Parathyroid adenoma (tissue), 2 donors: ENCODE measurements around the gene JMJD4.

Experiments used
- H2AFZ ChIP-seq: fragments of 300-600 bp; sonication (generic); one replicate; pipeline ENCODE4 v1.7.0; 2017; ENCODE audit warnings: antibody characterized with exemption, mild to moderate bottlenecking
- H3K27ac ChIP-seq: fragments of 300-600 bp; sonication (generic); one replicate; pipeline ENCODE4 v1.7.0; 2017
- H3K27me3 ChIP-seq: fragments of 300-600 bp; sonication (generic); one replicate; pipeline ENCODE4 v1.7.0; 2017; ENCODE audit warnings: low read length; ENCODE audit not compliant: control insufficient read depth, insufficient read depth
- H3K36me3 ChIP-seq: fragments of 300-600 bp; sonication (generic); one replicate; pipeline ENCODE4 v1.7.0; 2017; ENCODE audit warnings: low read length; ENCODE audit not compliant: control insufficient read depth, insufficient read depth
- H3K4me1 ChIP-seq: fragments of 300-600 bp; sonication (generic); one replicate; pipeline ENCODE4 v1.7.0; 2017; ENCODE audit warnings: control low read depth
- H3K4me2 ChIP-seq: fragments of 300-600 bp; sonication (generic); one replicate; pipeline ENCODE4 v1.7.0; 2017; ENCODE audit warnings: low read length
- H3K4me3 ChIP-seq: fragments of 300-600 bp; sonication (generic); one replicate; pipeline ENCODE4 v1.7.0; 2017; ENCODE audit warnings: low read depth, low read length
- H3K79me2 ChIP-seq: fragments of 300-600 bp; sonication (generic); one replicate; pipeline ENCODE4 v1.7.0; 2017; ENCODE audit warnings: control low read depth
- H3K9ac ChIP-seq: fragments of 300-600 bp; sonication (generic); one replicate; pipeline ENCODE4 v1.7.0; 2017; ENCODE audit warnings: mild to moderate bottlenecking
- H3K9me3 ChIP-seq: fragments of 300-600 bp; sonication (generic); one replicate; pipeline ENCODE4 v1.7.0; 2017; ENCODE audit warnings: low read length; ENCODE audit not compliant: control insufficient read depth
- CTCF ChIP-seq: fragments of 300-600 bp; sonication (generic); IDR thresholded peaks from one replicate; pipeline ENCODE4 v1.7.0; 2017; ENCODE audit warnings: antibody characterized with exemption, mild to moderate bottlenecking
- donor health status: primary hyperparathyroidism.

The JMJD4 gene

GRCh38 chr1:227766653-227767277 is 31.7 kb upstream of the JMJD4 start:
- no peak overlapping the region for H3K4me3 ChIP-seq
- no peaks in the 10 kb centered on the region for H3K4me1 ChIP-seq
- no peak overlapping the region for H3K9ac ChIP-seq
- no peak for TF ChIP-seq CTCF
- H3K4me2 ChIP-seq: no peak overlapping the region
- H3K27ac ChIP-seq: no peak overlapping the region
- H3K27me3 ChIP-seq: no peaks in the 10 kb centered on the region
- no peak overlapping the region for H2AFZ ChIP-seq
- peaks cover 3% of the 10 kb centered on the region for H3K79me2 ChIP-seq
- no peaks in the 10 kb centered on the region for H3K9me3 ChIP-seq
- no peaks in the 10 kb centered on the region for H3K36me3 ChIP-seq

- no peak for TF ChIP-seq CTCF
- Histone ChIP-seq H3K79me2 (peaks cover 3% of the 10 kb centered on the region), H3K27me3 (no peaks in the 10 kb centered on the region), H3K4me1 (no peaks in the 10 kb centered on the region), H3K9me3 (no peaks in the 10 kb centered on the region), H3K36me3 (no peaks in the 10 kb centered on the region), H2AFZ (no peak overlapping the region), H3K9ac (no peak overlapping the region), H3K4me3 (no peak overlapping the region), H3K27ac (no peak overlapping the region), H3K4me2 (no peak overlapping the region)
These were observed 31.0 kb upstream of the JMJD4 start for GRCh38 chr1:227766015-227766634.

DNA sequence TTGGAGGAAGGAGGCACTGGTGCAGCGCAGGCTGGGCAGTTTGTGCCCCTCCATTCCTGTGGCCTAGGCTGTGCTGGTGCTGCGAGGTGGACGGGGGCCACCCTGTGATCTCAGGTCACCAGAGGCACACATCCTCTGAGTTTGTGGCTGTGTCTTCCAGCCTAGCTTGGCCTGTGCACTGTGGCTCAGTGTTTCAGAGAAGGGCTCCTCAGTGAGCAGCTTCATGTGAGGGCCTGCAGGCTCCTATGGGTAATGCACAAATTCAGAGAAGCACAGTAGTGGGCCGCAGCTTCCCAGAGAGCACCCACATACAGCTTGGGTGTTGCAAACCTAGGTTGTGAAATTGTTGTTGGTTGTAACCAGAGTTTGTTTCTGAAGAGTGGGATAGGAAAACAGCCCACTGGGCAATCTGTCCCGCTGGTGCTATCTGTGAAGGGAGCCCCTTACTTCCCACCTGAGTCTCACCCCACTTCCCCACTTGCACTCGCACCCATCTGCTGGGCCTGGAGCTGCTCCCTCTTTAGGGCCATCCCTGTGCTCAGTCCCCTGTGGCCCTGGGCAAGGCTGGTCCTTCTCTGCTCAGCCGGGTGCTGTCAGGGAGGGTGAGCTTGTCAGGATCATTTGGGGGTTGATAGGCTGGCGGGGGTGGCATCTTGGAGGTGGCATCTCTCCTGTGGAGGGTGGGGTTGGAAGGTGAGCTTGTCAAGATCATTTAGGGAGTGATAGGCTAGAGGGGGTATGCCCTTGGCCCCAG is 30.3 kb upstream of the JMJD4 start:
- Histone ChIP-seq H3K4me1 (no peaks in the 10 kb centered on the region), H3K4me2 (no peak overlapping the region), H3K9ac (no peak overlapping the region), H3K4me3 (no peak overlapping the region), H3K9me3 (no peaks in the 10 kb centered on the region), H3K27ac (no peak overlapping the region), H3K27me3 (no peaks in the 10 kb centered on the region), H2AFZ (no peak overlapping the region), H3K79me2 (peaks cover 3% of the 10 kb centered on the region), H3K36me3 (no peaks in the 10 kb centered on the region)
- TF ChIP-seq CTCF: no peak

DNA sequence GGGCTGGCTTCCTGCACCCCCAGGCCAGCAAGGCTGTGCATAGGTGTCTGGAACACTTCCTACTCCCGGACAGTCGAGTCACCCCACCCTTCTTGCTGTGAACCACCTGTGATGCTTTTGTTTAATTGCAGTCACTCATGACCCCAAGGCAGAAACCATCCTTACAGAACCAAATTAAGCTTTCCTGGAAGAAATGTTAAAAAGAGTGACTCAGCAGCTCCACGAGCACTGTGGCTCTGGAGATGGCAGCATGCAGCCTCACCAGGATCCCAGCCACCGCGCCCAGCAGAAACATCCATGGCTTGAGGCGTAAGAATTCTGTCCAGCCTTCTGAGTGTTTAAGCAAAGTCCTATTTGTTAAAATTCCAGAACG is 28.9 kb upstream of the JMJD4 start:
- no peak overlapping the region for H3K27ac ChIP-seq
- H3K4me1 ChIP-seq: no peaks in the 10 kb centered on the region
- H3K27me3 ChIP-seq: no peaks in the 10 kb centered on the region
- no peak overlapping the region for H3K9ac ChIP-seq
- peaks cover 3% of the 10 kb centered on the region for H3K79me2 ChIP-seq
- H3K36me3 ChIP-seq: no peaks in the 10 kb centered on the region
- H2AFZ ChIP-seq: no peak overlapping the region
- TF ChIP-seq CTCF: no peak
- no peaks in the 10 kb centered on the region for H3K9me3 ChIP-seq
- no peak overlapping the region for H3K4me2 ChIP-seq
- no peak overlapping the region for H3K4me3 ChIP-seq
